Common myeloid progenitor, CD34-positive (primary cell): ENCODE data around the gene ADGRV1.
A peak's percentile ranks its signal among the peaks of the same experiment; 100 is the strongest.

Source experiments
- CTCF ChIA-PET: fragments of 350-600 bp; sonication (Branson Sonifier 250); formaldehyde crosslinking; loops from one replicate; lab custom pipeline; 2021; ENCODE audit warnings: antibody characterized with exemption; lab: Charles Lee
- POLR2A ChIA-PET: fragments of 350-600 bp; sonication (Branson Sonifier 250); formaldehyde crosslinking; loops from one replicate; lab custom pipeline; 2021; ENCODE audit warnings: antibody characterized with exemption; lab: Charles Lee
- DNase-seq, 3 donors: peaks; one replicate each; pipeline versions ENCODE4 v3.0.0 to v3.0.0-alpha.2; 2013
- H3K27ac ChIP-seq, 2 experiments: 1 replicate in 1 of 2; 2 replicates in 1 of 2; pipeline ENCODE4 v1.7.0; 2013; ENCODE audit warnings: inconsistent platforms in 2 of 2, low read length in 2 of 2, mild to moderate bottlenecking in 2 of 2, low read depth in 1 of 2, moderate library complexity in 1 of 2; ENCODE audit not compliant: severe bottlenecking in 2 of 2, insufficient read depth in 1 of 2, poor library complexity in 1 of 2
- H3K27me3 ChIP-seq, 5 experiments: replicated peaks in 2 of 5; 1 replicate in 3 of 5; 2 replicates in 2 of 5; pipeline versions ENCODE4 v1.6.1 to v1.7.0; 2013; ENCODE audit warnings: low read length in 4 of 5, mild to moderate bottlenecking in 2 of 5, moderate library complexity in 2 of 5, inconsistent platforms in 1 of 5; ENCODE audit not compliant: insufficient read depth in 5 of 5, control insufficient read depth in 4 of 5
- H3K36me3 ChIP-seq, 4 experiments: 1 replicate in 2 of 4; 2 replicates in 2 of 4; pipeline versions ENCODE4 v1.6.1 to v1.7.0; 2013; ENCODE audit warnings: low read length in 3 of 4, control low read depth in 1 of 4, mild to moderate bottlenecking in 1 of 4; ENCODE audit not compliant: control insufficient read depth in 4 of 4, insufficient read depth in 4 of 4
- H3K4me1 ChIP-seq, 4 experiments: 1 replicate in 3 of 4; 2 replicates in 1 of 4; pipeline versions ENCODE4 v1.6.1 to v1.7.1; 2013; ENCODE audit warnings: low read length in 3 of 4, mild to moderate bottlenecking in 3 of 4, control low read depth in 1 of 4, inconsistent platforms in 1 of 4, moderate library complexity in 1 of 4; ENCODE audit not compliant: control insufficient read depth in 4 of 4, insufficient read depth in 4 of 4; ENCODE audit errors: control extremely low read depth in 1 of 4
- H3K4me3 ChIP-seq, 7 experiments: 1 replicate in 4 of 7; 2 replicates in 3 of 7; pipeline versions ENCODE4 v1.5.1 to v1.7.0; 2013; ENCODE audit warnings: mild to moderate bottlenecking in 7 of 7, low read length in 6 of 7, moderate library complexity in 6 of 7, inconsistent platforms in 2 of 7, low read depth in 2 of 7, control low read depth in 1 of 7; ENCODE audit not compliant: insufficient read depth in 4 of 7, control insufficient read depth in 1 of 7; ENCODE audit errors: extremely low read depth in 1 of 7
- H3K9me3 ChIP-seq, 5 experiments: 1 replicate in 4 of 5; 2 replicates in 1 of 5; pipeline versions ENCODE4 v1.6.1 to v1.7.1; 2013; ENCODE audit warnings: low read length in 4 of 5, mild to moderate bottlenecking in 2 of 5, inconsistent platforms in 1 of 5, low read depth in 1 of 5, moderate library complexity in 1 of 5; ENCODE audit not compliant: control insufficient read depth in 4 of 5, insufficient read depth in 2 of 5; ENCODE audit errors: control extremely low read depth in 1 of 5
- WGBS: methylation state at CpG from one replicate; pipeline ENCODE4 v1.1.5; 2013; ENCODE audit not compliant: insufficient coverage; 5-methylcytosine and 5-hydroxymethylcytosine counted together

Gene ADGRV1

DNA sequence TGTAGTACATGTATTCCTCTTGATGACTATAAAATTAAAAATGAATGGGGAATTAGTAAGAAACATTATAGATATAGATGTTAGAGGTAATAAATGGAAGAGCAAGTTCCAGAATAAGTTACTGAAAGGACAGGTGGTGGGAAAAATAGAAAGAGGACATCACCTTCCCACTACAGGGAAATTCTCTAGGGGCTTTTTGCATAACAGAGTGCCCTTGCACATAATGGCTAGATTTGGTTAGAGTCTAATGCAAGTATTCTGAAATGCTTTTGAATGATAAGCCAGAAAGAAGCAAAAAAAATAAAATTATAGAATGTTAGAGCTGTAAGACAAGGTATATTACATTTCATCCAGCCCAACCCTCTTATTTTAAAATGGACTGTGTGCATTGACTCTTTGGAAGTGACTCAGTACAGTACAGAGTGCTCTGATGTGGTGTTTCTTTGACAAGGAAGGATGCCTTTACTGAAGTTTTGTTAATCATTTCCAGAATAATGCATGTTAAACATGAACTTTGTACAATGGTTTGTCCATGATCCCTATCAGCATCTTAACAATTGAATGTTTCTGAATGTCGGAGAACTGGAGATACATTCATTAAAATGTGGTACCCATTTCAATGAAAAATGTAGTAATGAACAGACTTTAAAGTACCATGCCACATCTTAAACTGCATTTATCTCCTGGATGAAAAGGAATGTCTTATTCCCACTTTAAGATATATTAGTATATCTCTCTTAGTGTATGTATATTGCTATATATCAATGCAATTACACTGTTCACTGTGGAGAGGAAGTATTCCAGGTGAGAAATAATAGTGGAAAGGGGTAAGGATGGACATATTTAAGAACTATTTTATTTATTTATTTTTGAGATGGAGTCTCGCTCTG lies 391.1 kb downstream of the ADGRV1 start:
- Histone ChIP-seq H3K4me3 (no peak overlapping the region), H3K27ac (no peak overlapping the region), H3K27me3 (peaks cover 0 to 2% (median 0%) of the 10 kb centered on the region in 5 experiments), H3K36me3 (no peaks in the 10 kb centered on the region), H3K4me1 (no peaks in the 10 kb centered on the region), H3K9me3 (no peaks in the 10 kb centered on the region)
- WGBS = 100% methylated on average over 1 of the region's 2 CpGs
- DNase-seq = no peak
- CTCF ChIA-PET = no interaction called here
- POLR2A ChIA-PET = no interaction called here

DNA sequence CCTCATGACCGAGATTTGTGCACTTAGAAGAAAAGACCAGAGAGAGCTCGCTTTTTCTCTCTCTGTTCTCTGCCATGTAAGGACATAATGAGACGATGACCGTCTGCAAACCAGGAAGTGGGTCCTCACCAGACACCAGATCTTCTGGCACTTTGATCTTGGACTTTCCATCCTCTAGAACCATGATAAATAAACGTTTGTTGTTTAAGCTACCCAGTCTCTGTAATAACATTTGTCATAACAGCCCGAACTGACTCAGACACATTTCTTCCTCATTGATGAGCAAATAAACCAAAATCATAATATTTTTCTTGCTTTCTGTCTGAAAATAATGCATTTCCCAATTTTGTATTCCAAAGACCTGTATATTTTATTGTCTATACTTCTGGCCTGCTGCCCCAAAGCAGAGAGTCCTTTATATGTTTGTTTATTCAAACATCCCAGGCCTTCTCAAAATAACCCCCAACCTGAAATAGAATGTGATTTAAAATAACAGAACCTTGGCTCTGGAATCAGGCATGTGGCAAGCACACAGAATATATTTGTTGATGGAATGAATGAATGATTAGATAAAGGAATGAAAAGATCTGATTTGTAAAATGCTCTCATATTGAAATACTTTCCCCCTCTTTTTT lies 396.5 kb downstream of the ADGRV1 start:
- Histone ChIP-seq H3K4me3 (no peak overlapping the region), H3K27ac (no peak overlapping the region), H3K9me3 (no peaks in the 10 kb centered on the region), H3K36me3 (no peaks in the 10 kb centered on the region), H3K27me3 (peaks cover 0 to 2% (median 0%) of the 10 kb centered on the region in 5 experiments), H3K4me1 (peaks cover 0 to 3% (median 0%) of the 10 kb centered on the region in 4 experiments)
- WGBS = 100% methylated on average over 6 of the region's 6 CpGs
- ChIA-PET POLR2A (no interaction called here), CTCF (no interaction called here)
- no peak for DNase-seq

DNA sequence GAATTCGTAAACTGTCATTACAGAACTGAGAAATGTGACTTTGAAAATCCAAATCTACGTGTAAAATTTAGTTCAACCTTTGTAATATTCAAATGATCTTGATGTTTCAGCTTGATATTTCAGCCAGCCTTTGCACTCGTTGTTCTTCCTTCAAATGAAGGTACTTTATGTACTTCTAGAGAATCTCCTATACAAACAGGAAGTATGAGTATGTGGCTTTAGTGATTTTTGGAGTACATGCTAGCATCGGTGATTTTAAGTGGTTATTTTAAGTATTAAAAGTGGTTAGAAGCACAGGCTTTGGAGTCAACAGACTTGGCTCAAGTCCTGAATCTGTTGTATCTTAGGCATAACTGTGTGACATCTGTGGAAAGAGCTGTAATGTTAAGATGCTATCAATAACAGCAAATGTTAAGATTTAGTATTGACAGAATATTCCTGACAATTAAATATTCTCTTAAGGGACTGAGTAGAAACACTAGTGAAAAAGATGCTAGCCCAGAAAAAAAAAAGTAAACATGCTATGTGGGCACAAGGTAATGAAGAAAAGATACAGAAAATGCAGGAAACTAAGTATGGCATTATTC lies 398.0 kb downstream of the ADGRV1 start:
- DNase-seq = peak in 2 of 3 donors; percentile 13 to 30
- Histone ChIP-seq H3K27ac (no peak overlapping the region), H3K4me3 (no peak overlapping the region), H3K36me3 (no peaks in the 10 kb centered on the region), H3K4me1 (peaks cover 0 to 3% (median 0%) of the 10 kb centered on the region in 4 experiments), H3K9me3 (no peaks in the 10 kb centered on the region), H3K27me3 (peaks cover 0 to 2% (median 1%) of the 10 kb centered on the region in 5 experiments)
- 40% methylated on average over 3 of the region's 4 CpGs for WGBS
- POLR2A ChIA-PET = no interaction called here
- CTCF ChIA-PET = no interaction called here

DNA sequence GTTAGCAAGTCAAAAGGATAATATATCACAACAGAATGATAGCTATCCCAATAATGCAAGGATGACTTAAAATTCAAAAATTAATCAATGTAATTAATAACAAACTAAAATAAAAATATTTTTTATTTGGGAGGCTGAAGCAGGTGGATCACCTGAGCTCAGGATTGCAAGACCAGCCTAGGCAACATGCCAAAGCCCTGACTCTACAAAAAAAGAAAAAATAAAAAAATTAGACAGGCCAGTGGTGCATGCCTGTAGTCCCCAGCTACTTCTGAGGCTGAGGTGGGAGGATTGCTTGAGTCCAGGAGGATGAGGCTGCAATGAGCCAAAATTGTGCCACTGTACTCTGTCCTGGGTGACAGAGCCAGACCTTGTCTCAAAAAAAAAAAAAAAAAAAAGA lies 399.3 kb downstream of the ADGRV1 start:
- no peaks in the 10 kb centered on the region for H3K36me3 ChIP-seq
- no peak overlapping the region for H3K27ac ChIP-seq
- ChIA-PET CTCF (no interaction called here), POLR2A (no interaction called here)
- H3K4me1 ChIP-seq = peaks cover 0 to 3% (median 0%) of the 10 kb centered on the region in 4 experiments
- H3K9me3 ChIP-seq = no peaks in the 10 kb centered on the region
- H3K4me3 ChIP-seq = no peak overlapping the region
- peaks cover 0 to 2% (median under 1%) of the 10 kb centered on the region in 5 experiments for H3K27me3 ChIP-seq
- DNase-seq = no peak

DNA sequence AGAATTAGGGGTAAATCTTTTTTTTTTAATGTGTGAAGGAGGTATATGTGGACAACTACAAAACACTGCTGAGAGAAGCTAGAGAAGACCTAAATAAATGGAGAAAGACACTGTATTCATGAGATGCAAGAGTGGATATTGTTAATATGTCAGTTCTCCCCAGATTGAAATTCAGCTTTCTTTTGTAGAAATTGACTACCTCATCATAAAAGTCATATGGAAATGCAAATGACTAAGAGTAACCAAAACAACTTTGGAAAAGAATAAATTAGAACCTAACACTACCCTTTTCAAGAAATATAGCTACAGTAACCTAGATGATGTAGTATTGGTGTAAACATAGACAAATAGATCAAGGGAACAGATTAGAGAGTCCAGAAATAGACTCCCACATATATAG lies 400.7 kb downstream of the ADGRV1 start:
- ChIA-PET POLR2A (no interaction called here), CTCF (interaction anchor here (0.7 kb wide), 1 partner anchor 9 kb away, joined by 4 read pairs; no protein-coding TSS in a partner anchor)

DNA sequence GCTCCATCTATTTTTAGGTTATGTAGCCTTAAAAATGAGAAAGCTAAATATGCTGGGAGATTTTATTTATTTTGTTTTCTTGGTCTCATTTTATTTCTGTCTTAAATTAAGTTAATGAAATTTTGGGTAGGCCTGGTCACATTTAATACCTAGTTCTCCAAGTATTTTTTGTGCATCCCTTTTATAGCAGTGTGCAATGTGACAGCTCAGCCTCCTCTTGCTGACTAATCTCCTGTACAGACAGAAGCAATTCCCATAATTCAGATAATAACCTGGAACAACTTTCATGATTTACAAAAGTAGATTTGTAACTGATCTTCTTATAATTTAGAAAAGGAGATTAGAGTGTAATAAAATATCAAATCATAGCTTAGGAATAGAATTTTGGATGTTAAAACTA lies 403.9 kb downstream of the ADGRV1 start:
- no peak for DNase-seq
- ChIA-PET POLR2A (interaction anchor here (0.5 kb wide), 1 partner anchor 184 kb away, joined by 3 read pairs; no protein-coding TSS in a partner anchor), CTCF (interaction anchor here (1.1 kb wide), 1 partner anchor 456 kb away, joined by 3 read pairs; no protein-coding TSS in a partner anchor)
- no peak overlapping the region for H3K27ac ChIP-seq
- H3K4me3 ChIP-seq = no peak overlapping the region
- no peaks in the 10 kb centered on the region for H3K9me3 ChIP-seq
- peaks cover 0 to 13% (median 2%) of the 10 kb centered on the region in 5 experiments for H3K27me3 ChIP-seq
- no peaks in the 10 kb centered on the region for H3K36me3 ChIP-seq
- peaks cover 0 to 3% (median under 1%) of the 10 kb centered on the region in 4 experiments for H3K4me1 ChIP-seq

More for the DNA sequence above, 400.7 kb downstream of the ADGRV1 start:
- no peak overlapping the region for H3K4me3 ChIP-seq
- H3K36me3 ChIP-seq = no peaks in the 10 kb centered on the region
- no peaks in the 10 kb centered on the region for H3K9me3 ChIP-seq
- peaks cover 0 to 2% (median 0%) of the 10 kb centered on the region in 5 experiments for H3K27me3 ChIP-seq
- peaks cover 0 to 3% (median 0%) of the 10 kb centered on the region in 4 experiments for H3K4me1 ChIP-seq
- no peak overlapping the region for H3K27ac ChIP-seq
- no peak for DNase-seq
